HepG2 (cell line): ENCODE results near the gene ISG20. TPM values are rescaled to one million over a fixed set of nuclear protein-coding genes. Genes with fewer than 3 reads are reported as not detected.
A peak's percentile ranks its signal among the peaks of the same experiment; 100 is the strongest.

ENCODE experiments used
- CBX1 ChIP-seq: IDR thresholded peaks from one replicate; pipeline ENCODE4 v1.6.1; 2016; ENCODE audit warnings: antibody characterized with exemption, low read depth
- GATA4 ChIP-seq: sonication (generic); IDR thresholded peaks from 2 replicates; pipeline ENCODE4 v1.6.1; 2016; ENCODE audit warnings: antibody characterized with exemption, low read depth, borderline replicate concordance
- IKZF1 ChIP-seq: fragments of 450-650 bp; IDR thresholded peaks from 2 replicates; pipeline ENCODE4 v1.7.1; 2016
- NBN ChIP-seq: fragments of 450-650 bp; conservative IDR thresholded peaks from 2 replicates; pipeline ENCODE4 v1.6.1; 2017
- NRL ChIP-seq: sonication (generic); formaldehyde crosslinking; IDR thresholded peaks from 2 replicates; pipeline ENCODE4 v1.5.0; 2020; ENCODE audit warnings: missing genetic modification reagents, mild to moderate bottlenecking, moderate library complexity, borderline replicate concordance
- PAWR ChIP-seq: sonication (generic); formaldehyde crosslinking; IDR thresholded peaks from 2 replicates; pipeline ENCODE4 v1.4.0; 2020; ENCODE audit warnings: missing genetic modification reagents, mild to moderate bottlenecking, borderline replicate concordance
- SCMH1 ChIP-seq: sonication (generic); formaldehyde crosslinking; IDR thresholded peaks from 2 replicates; pipeline ENCODE4 v1.9.0; 2021; ENCODE audit warnings: missing genetic modification reagents, mild to moderate bottlenecking, borderline replicate concordance
- SMARCC2 ChIP-seq: fragments of 450-650 bp; IDR thresholded peaks from 2 replicates; pipeline ENCODE4 v1.6.1; 2017; ENCODE audit warnings: antibody characterized with exemption, mild to moderate bottlenecking
- SMARCE1 ChIP-seq: fragments of 450-650 bp; IDR thresholded peaks from 2 replicates; pipeline ENCODE4 v1.6.1; 2017; ENCODE audit warnings: borderline replicate concordance
- SP2 ChIP-seq: sonication (generic); formaldehyde crosslinking; IDR thresholded peaks from 2 replicates; pipeline ENCODE4 v1.5.1; 2020; ENCODE audit warnings: mild to moderate bottlenecking, missing genetic modification reagents
- TCF7L2 ChIP-seq: IDR thresholded peaks from 2 replicates; pipeline ENCODE4 v1.6.1; 2011; ENCODE audit warnings: mild to moderate bottlenecking, low read depth, low read length, moderate library complexity
- ZNF224 ChIP-seq: sonication (generic); formaldehyde crosslinking; IDR thresholded peaks from 2 replicates; pipeline ENCODE4 v1.5.0; 2020; ENCODE audit warnings: mild to moderate bottlenecking, missing genetic modification reagents
- ZNF24 ChIP-seq: fragments of 450-650 bp; IDR thresholded peaks from 2 replicates; pipeline ENCODE4 v1.6.1; 2017; ENCODE audit warnings: antibody characterized with exemption, mild to moderate bottlenecking
- ZNF337 ChIP-seq: sonication (generic); formaldehyde crosslinking; IDR thresholded peaks from 2 replicates; pipeline ENCODE4 v1.5.1; 2020; ENCODE audit warnings: missing genetic modification reagents, low read depth, mild to moderate bottlenecking, borderline replicate concordance
- ZNF569 ChIP-seq: sonication (generic); formaldehyde crosslinking; IDR thresholded peaks from 2 replicates; pipeline ENCODE4 v1.5.0; 2020; ENCODE audit warnings: mild to moderate bottlenecking, missing genetic modification reagents, moderate library complexity, borderline replicate concordance
- ZNF629 ChIP-seq: sonication (generic); formaldehyde crosslinking; conservative IDR thresholded peaks from 2 replicates; pipeline ENCODE4 v1.5.0; 2020; ENCODE audit warnings: missing genetic modification reagents
- ZNF703 ChIP-seq: sonication (generic); formaldehyde crosslinking; IDR thresholded peaks from 2 replicates; pipeline ENCODE4 v1.5.1; 2020; ENCODE audit warnings: missing genetic modification reagents, mild to moderate bottlenecking, moderate library complexity, borderline replicate concordance
- ZNF775 ChIP-seq: sonication (generic); formaldehyde crosslinking; IDR thresholded peaks from 2 replicates; pipeline ENCODE4 v1.4.0; 2020; ENCODE audit warnings: missing genetic modification reagents, mild to moderate bottlenecking, moderate library complexity, borderline replicate concordance
- ZSCAN12 ChIP-seq: sonication (generic); formaldehyde crosslinking; IDR thresholded peaks from 2 replicates; pipeline ENCODE4 v1.9.0; 2021; ENCODE audit warnings: mild to moderate bottlenecking, missing genetic modification reagents
- polyA plus RNA-seq, 8 experiments: library from polyadenylated mRNA; depleted of rRNA in 3 of 8; stranded (reverse) in 7 of 8; unstranded in 1 of 8; fragments of >200 nt; fragmentation: Illumina TruSeq in 4 of 8; extraction: Trizol in 4 of 8; gene quantifications; 2 replicates each; pipeline versions ENCODE4 v1.2.1 to v1.2.3, GENCODE V29; 2011 to 2016; ENCODE audit warnings: low read depth in 4 of 8, missing spikeins in 1 of 8, mixed read lengths in 1 of 8; ENCODE audit not compliant: insufficient read depth in 1 of 8
- total RNA-seq, 5 experiments: library from RNA; depleted of rRNA; stranded (reverse); fragments of >200 nt; fragmentation: Illumina TruSeq; extraction: Trizol; gene quantifications; 2 replicates each; pipeline ENCODE4 v1.2.3, GENCODE V29; 2016; ENCODE audit warnings: low read depth in 1 of 5
- TF ChIP-seq, protein P1 (sequence below): sonication (generic); formaldehyde crosslinking; IDR thresholded peaks from 2 replicates; pipeline ENCODE4 v1.4.0; 2020; ENCODE audit warnings: mild to moderate bottlenecking, missing genetic modification reagents
- TF ChIP-seq, protein P2 (sequence below): sonication (generic); formaldehyde crosslinking; IDR thresholded peaks from 2 replicates; pipeline ENCODE4 v1.5.0; 2020; ENCODE audit warnings: mild to moderate bottlenecking, missing genetic modification reagents
- TF ChIP-seq, protein P3 (sequence below): sonication (generic); formaldehyde crosslinking; conservative IDR thresholded peaks from 2 replicates; pipeline ENCODE4 v1.4.0; 2020; ENCODE audit warnings: missing genetic modification reagents
- TF ChIP-seq, protein P4 (sequence below): sonication (generic); formaldehyde crosslinking; IDR thresholded peaks from 2 replicates; pipeline ENCODE4 v1.5.1; 2020; ENCODE audit warnings: mild to moderate bottlenecking, missing genetic modification reagents, borderline replicate concordance

ISG20 gene
- total and polyA plus RNA-seq, 2 of the 13 experiments (the other 11 are each of a cell fraction or from before 2014, with no cell fraction given) = 6.3 to 31.5 TPM

DNA sequence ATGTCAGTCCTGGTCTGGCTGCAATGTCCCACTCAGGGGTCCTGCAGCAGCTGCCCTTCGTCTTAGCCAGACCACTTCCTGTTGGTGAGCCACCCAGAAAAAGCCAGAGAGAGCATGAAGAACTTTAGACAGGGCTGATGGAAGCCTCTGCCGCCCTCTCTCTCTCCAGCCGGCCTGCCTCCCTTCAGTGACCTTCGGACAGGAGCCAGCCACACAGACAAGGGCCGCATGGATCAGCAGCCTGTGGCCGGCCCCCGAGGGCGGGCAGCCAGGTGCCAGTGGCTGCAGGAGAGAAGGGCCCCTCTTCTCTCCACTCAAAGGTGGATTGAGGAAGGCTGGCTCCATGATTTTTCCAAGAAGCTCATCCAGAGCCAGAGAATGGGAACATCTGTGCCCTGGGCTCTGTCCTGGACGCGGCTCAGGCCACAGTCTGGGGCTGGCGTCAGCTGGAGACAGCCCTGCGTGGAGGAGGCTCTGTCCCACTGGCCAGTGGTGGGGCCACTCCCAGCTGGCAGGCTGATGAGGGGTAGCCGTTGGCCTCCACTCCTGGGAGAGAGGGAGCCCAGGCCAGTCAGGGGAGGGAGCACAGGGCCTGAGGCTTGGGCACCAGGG lies 42.9 kb downstream of the ISG20 start (continued):
- TF ChIP-seq ZNF703 (CRISPR knock-in tag) (no peak), CBX1 (no peak), NRL (CRISPR knock-in tag) (no peak), TCF7L2 (no peak), SMARCE1 (no peak), ZNF629 (peak; percentile 1; the same call in 1 of the 2 replicates), ZSCAN12 (CRISPR knock-in tag) (no peak), SMARCC2 (no peak), SCMH1 (CRISPR knock-in tag) (no peak), ZNF569 (CRISPR knock-in tag) (no peak), ZNF224 (CRISPR knock-in tag) (no peak), ZNF775 (CRISPR knock-in tag) (no peak), NBN (no peak), IKZF1 (no peak), SP2 (CRISPR knock-in tag) (peak; percentile 27; the same call in 1 of the 2 replicates), GATA4 (no peak), PAWR (CRISPR knock-in tag) (no peak), ZNF24 (no peak), ZNF337 (CRISPR knock-in tag) (no peak)
- TF ChIP-seq, protein P1, sequence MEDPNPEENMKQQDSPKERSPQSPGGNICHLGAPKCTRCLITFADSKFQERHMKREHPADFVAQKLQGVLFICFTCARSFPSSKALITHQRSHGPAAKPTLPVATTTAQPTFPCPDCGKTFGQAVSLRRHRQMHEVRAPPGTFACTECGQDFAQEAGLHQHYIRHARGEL (CRISPR knock-in tag) = no peak
- TF ChIP-seq, protein P2, sequence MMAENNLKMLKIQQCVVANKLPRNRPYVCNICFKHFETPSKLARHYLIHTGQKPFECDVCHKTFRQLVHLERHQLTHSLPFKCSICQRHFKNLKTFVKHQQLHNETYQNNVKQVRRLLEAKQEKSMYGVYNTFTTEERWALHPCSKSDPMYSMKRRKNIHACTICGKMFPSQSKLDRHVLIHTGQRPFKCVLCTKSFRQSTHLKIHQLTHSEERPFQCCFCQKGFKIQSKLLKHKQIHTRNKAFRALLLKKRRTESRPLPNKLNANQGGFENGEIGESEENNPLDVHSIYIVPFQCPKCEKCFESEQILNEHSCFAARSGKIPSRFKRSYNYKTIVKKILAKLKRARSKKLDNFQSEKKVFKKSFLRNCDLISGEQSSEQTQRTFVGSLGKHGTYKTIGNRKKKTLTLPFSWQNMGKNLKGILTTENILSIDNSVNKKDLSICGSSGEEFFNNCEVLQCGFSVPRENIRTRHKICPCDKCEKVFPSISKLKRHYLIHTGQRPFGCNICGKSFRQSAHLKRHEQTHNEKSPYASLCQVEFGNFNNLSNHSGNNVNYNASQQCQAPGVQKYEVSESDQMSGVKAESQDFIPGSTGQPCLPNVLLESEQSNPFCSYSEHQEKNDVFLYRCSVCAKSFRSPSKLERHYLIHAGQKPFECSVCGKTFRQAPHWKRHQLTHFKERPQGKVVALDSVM (CRISPR knock-in tag) = peak; percentile 79
- TF ChIP-seq, protein P3, sequence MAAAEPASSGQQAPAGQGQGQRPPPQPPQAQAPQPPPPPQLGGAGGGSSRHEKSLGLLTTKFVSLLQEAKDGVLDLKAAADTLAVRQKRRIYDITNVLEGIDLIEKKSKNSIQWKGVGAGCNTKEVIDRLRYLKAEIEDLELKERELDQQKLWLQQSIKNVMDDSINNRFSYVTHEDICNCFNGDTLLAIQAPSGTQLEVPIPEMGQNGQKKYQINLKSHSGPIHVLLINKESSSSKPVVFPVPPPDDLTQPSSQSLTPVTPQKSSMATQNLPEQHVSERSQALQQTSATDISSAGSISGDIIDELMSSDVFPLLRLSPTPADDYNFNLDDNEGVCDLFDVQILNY = no peak
- TF ChIP-seq, protein P4, sequence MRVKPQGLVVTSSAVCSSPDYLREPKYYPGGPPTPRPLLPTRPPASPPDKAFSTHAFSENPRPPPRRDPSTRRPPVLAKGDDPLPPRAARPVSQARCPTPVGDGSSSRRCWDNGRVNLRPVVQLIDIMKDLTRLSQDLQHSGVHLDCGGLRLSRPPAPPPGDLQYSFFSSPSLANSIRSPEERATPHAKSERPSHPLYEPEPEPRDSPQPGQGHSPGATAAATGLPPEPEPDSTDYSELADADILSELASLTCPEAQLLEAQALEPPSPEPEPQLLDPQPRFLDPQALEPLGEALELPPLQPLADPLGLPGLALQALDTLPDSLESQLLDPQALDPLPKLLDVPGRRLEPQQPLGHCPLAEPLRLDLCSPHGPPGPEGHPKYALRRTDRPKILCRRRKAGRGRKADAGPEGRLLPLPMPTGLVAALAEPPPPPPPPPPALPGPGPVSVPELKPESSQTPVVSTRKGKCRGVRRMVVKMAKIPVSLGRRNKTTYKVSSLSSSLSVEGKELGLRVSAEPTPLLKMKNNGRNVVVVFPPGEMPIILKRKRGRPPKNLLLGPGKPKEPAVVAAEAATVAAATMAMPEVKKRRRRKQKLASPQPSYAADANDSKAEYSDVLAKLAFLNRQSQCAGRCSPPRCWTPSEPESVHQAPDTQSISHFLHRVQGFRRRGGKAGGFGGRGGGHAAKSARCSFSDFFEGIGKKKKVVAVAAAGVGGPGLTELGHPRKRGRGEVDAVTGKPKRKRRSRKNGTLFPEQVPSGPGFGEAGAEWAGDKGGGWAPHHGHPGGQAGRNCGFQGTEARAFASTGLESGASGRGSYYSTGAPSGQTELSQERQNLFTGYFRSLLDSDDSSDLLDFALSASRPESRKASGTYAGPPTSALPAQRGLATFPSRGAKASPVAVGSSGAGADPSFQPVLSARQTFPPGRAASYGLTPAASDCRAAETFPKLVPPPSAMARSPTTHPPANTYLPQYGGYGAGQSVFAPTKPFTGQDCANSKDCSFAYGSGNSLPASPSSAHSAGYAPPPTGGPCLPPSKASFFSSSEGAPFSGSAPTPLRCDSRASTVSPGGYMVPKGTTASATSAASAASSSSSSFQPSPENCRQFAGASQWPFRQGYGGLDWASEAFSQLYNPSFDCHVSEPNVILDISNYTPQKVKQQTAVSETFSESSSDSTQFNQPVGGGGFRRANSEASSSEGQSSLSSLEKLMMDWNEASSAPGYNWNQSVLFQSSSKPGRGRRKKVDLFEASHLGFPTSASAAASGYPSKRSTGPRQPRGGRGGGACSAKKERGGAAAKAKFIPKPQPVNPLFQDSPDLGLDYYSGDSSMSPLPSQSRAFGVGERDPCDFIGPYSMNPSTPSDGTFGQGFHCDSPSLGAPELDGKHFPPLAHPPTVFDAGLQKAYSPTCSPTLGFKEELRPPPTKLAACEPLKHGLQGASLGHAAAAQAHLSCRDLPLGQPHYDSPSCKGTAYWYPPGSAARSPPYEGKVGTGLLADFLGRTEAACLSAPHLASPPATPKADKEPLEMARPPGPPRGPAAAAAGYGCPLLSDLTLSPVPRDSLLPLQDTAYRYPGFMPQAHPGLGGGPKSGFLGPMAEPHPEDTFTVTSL (CRISPR knock-in tag) = peak; percentile 42; the same call in 1 of the 2 replicates
